Cardiac fibroblast (primary cell): ENCODE measurements around the gene PEPD.
A peak's percentile ranks its signal among the peaks of the same experiment; 100 is the strongest.

Experiments
- DNase-seq, 2 donors: peaks; one replicate each; pipeline versions ENCODE4 v3.0.0 to v3.0.0-alpha.2; 2010; ENCODE audit warnings: low read depth in 2 of 2
- H3K4me3 ChIP-seq, 2 donors: replicated peaks in 1 of 2; 1 replicate in 1 of 2; 2 replicates in 1 of 2; pipeline ENCODE4 v1.5.1; 2011; ENCODE audit warnings: low read depth in 2 of 2, low read length in 2 of 2, mild to moderate bottlenecking in 2 of 2, moderate library complexity in 1 of 2
- CTCF ChIP-seq: IDR thresholded peaks from one replicate; pipeline ENCODE4 v1.5.1; 2011; ENCODE audit warnings: low read depth, mild to moderate bottlenecking, low read length, inconsistent platforms

Gene PEPD

GRCh38 chr19:33396701-33397535, 124.7 kb downstream of the PEPD start:
- H3K4me3 ChIP-seq = no peak overlapping the region
- DNase-seq = peak; percentile 48 to 63

GRCh38 chr19:33395561-33396550, 125.7 kb downstream of the PEPD start:
- no peak for TF ChIP-seq CTCF
- DNase-seq = peak; percentile 67 to 76
- no peak overlapping the region for H3K4me3 ChIP-seq

More at GRCh38 chr19:33396701-33397535, 124.7 kb downstream of the PEPD start:
- TF ChIP-seq CTCF = no peak

- H3K4me3 ChIP-seq = no peak overlapping the region
- no peak for DNase-seq
- TF ChIP-seq CTCF = no peak
Measured at GRCh38 chr19:33394723-33395560, 126.6 kb downstream of the PEPD start.

GRCh38 chr19:33394006-33394722, 127.4 kb downstream of the PEPD start:
- H3K4me3 ChIP-seq = no peak overlapping the region
- DNase-seq = peak; percentile 75 to 82
- no peak for TF ChIP-seq CTCF

GRCh38 chr19:33393286-33394005, 128.1 kb downstream of the PEPD start:
- no peak overlapping the region for H3K4me3 ChIP-seq
- no peak for TF ChIP-seq CTCF
- no peak for DNase-seq
